Stomach (tissue), 4 donors: Measurements from ENCODE around the gene BSCL2.

Source experiments
- EP300 ChIP-seq: sonication (generic); formaldehyde crosslinking; IDR thresholded peaks from one replicate; pipeline ENCODE4 v1.6.1; 2017; ENCODE audit warnings: antibody characterized with exemption
- POLR2AphosphoS5 ChIP-seq, 3 donors: sonication (generic); formaldehyde crosslinking; IDR thresholded peaks; one replicate each; pipeline ENCODE4 v1.6.1; 2016; ENCODE audit warnings: antibody characterized with exemption in 3 of 3
- TF ChIP-seq, protein P1 (sequence below), 7 experiments: fragments of 450-650 bp in 4 of 7; fragments of 200-600 bp in 3 of 7; sonication (generic) in 3 of 7; IDR thresholded peaks; one replicate each; pipeline ENCODE4 v1.5.1; 2016 to 2019; ENCODE audit warnings: antibody characterized with exemption in 7 of 7, control low read depth in 2 of 7, mild to moderate bottlenecking in 1 of 7

DNA sequence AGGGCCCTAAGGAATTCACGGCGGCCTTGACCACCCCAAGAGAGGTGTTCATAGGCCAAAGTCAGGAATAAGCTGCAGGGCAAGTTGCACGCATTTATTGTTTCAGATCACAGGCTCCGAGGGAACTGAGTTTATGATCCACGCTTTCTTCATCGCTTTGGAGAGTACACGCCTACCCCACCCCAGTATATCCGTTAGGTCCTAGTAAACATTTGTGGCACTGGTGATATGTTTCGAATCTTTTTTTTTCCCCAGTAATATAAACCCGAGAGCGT, 61.6 kb downstream of the BSCL2 start:
- TF ChIP-seq, protein P1, sequence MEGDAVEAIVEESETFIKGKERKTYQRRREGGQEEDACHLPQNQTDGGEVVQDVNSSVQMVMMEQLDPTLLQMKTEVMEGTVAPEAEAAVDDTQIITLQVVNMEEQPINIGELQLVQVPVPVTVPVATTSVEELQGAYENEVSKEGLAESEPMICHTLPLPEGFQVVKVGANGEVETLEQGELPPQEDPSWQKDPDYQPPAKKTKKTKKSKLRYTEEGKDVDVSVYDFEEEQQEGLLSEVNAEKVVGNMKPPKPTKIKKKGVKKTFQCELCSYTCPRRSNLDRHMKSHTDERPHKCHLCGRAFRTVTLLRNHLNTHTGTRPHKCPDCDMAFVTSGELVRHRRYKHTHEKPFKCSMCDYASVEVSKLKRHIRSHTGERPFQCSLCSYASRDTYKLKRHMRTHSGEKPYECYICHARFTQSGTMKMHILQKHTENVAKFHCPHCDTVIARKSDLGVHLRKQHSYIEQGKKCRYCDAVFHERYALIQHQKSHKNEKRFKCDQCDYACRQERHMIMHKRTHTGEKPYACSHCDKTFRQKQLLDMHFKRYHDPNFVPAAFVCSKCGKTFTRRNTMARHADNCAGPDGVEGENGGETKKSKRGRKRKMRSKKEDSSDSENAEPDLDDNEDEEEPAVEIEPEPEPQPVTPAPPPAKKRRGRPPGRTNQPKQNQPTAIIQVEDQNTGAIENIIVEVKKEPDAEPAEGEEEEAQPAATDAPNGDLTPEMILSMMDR (IDR thresholded peaks at IDR 0.05): no peak
- TF ChIP-seq POLR2AphosphoS5 (IDR thresholded peaks at IDR 0.05): no peak
- no peak for TF ChIP-seq EP300
